Liver (tissue), 2 donors: ENCODE data around the gene PDCD10.

Experiments used
- SP1 ChIP-seq: IDR thresholded peaks from 2 replicates; pipeline ENCODE4 v1.6.1; 2018; ENCODE audit warnings: antibody characterized with exemption, mild to moderate bottlenecking
- TAF1 ChIP-seq: conservative IDR thresholded peaks from 2 replicates; pipeline ENCODE4 v1.6.1; 2016; ENCODE audit warnings: antibody characterized with exemption, mild to moderate bottlenecking
- TF ChIP-seq, protein P1 (sequence below): IDR thresholded peaks from 2 replicates; pipeline ENCODE4 v1.6.1; 2016; ENCODE audit warnings: antibody characterized with exemption
- donor health status: healthy.

DNA sequence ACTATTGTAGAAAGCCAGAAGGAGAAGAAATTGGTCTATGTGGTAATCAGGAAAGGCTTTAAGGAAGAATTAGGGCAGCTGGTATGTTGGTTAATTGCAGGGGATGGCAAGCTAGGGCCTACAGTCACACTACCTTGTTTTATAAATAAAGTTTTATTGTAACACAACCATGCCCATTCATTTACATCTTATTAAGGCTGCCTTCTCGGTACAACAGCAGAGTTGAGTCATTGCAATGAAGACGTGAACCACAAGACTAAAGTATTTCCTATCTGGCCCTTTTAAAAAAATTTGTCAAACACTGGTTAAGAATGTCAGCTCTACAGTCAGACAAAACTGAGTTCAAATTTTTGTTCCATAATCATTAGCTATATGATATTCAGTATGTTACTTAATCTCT lies 9.1 kb upstream of the PDCD10 start:
- TF ChIP-seq SP1 (no peak), TAF1 (no peak)
- TF ChIP-seq, protein P1, sequence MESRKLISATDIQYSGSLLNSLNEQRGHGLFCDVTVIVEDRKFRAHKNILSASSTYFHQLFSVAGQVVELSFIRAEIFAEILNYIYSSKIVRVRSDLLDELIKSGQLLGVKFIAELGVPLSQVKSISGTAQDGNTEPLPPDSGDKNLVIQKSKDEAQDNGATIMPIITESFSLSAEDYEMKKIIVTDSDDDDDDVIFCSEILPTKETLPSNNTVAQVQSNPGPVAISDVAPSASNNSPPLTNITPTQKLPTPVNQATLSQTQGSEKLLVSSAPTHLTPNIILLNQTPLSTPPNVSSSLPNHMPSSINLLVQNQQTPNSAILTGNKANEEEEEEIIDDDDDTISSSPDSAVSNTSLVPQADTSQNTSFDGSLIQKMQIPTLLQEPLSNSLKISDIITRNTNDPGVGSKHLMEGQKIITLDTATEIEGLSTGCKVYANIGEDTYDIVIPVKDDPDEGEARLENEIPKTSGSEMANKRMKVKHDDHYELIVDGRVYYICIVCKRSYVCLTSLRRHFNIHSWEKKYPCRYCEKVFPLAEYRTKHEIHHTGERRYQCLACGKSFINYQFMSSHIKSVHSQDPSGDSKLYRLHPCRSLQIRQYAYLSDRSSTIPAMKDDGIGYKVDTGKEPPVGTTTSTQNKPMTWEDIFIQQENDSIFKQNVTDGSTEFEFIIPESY = no peak
